KMS-11 (cell line): Measurements from ENCODE around the gene PASK.
"Not testable (repeated sequence)": the region's sequence is repeated elsewhere in the genome, so short reads cannot be mapped to it uniquely, and the experiment has no call there.

Experiments
- H2AFZ ChIP-seq: fragments of 200-600 bp; sonication (generic); 2 replicates; pipeline ENCODE4 v1.6.1; 2016; ENCODE audit warnings: antibody characterized with exemption, mixed run types, low read depth
- H3K27ac ChIP-seq: fragments of 200-600 bp; sonication (generic); 2 replicates; pipeline ENCODE4 v1.6.1; 2016; ENCODE audit warnings: mild to moderate bottlenecking, mixed run types
- H3K27me3 ChIP-seq: fragments of 200-600 bp; sonication (generic); 2 replicates; pipeline ENCODE4 v1.6.1; 2017; ENCODE audit warnings: mild to moderate bottlenecking, low read depth, mixed run types, moderate library complexity; ENCODE audit not compliant: insufficient read depth
- H3K36me3 ChIP-seq: fragments of 200-600 bp; sonication (generic); 2 replicates; pipeline ENCODE4 v1.6.1; 2017; ENCODE audit warnings: mild to moderate bottlenecking, mixed run types; ENCODE audit not compliant: insufficient read depth
- H3K4me1 ChIP-seq: fragments of 200-600 bp; sonication (generic); 2 replicates; pipeline ENCODE4 v1.6.1; 2016; ENCODE audit warnings: mild to moderate bottlenecking, low read depth, mixed run types; ENCODE audit not compliant: poor library complexity, severe bottlenecking
- H3K4me2 ChIP-seq: fragments of 200-600 bp; sonication (generic); 2 replicates; pipeline ENCODE4 v1.7.0; 2016; ENCODE audit warnings: mild to moderate bottlenecking, mixed run types
- H3K4me3 ChIP-seq: fragments of 200-600 bp; sonication (generic); IDR thresholded peaks from 2 replicates; pipeline ENCODE4 v1.6.1; 2017; ENCODE audit warnings: low read depth, low read length, mixed read lengths; ENCODE audit not compliant: insufficient read depth
- H3K79me2 ChIP-seq: fragments of 200-600 bp; sonication (generic); 2 replicates; pipeline ENCODE4 v1.6.1; 2016; ENCODE audit warnings: low read depth, mixed run types; ENCODE audit not compliant: insufficient read depth
- H3K9ac ChIP-seq: fragments of 200-600 bp; sonication (generic); 2 replicates; pipeline ENCODE4 v1.6.1; 2016; ENCODE audit warnings: mild to moderate bottlenecking, mixed run types
- H4K20me1 ChIP-seq: fragments of 200-600 bp; sonication (generic); 2 replicates; pipeline ENCODE4 v1.6.1; 2016; ENCODE audit warnings: mild to moderate bottlenecking, mixed run types; ENCODE audit not compliant: insufficient read depth
- CTCF ChIP-seq: fragments of 200-600 bp; sonication (generic); conservative IDR thresholded peaks from 2 replicates; pipeline ENCODE4 v1.6.1; 2017; ENCODE audit warnings: low read depth, mild to moderate bottlenecking, antibody characterized with exemption, low read length, moderate library complexity, mixed read lengths

The PASK gene

GRCh38 chr2:241095594-241096290 is 53.5 kb downstream of the PASK start:
- Histone ChIP-seq H3K79me2 (peaks cover 27% of the 10 kb centered on the region; the same call in 1 of the 2 replicates), H3K4me2 (no peak overlapping the region), H3K36me3 (peaks cover 4% of the 10 kb centered on the region; the same call in 1 of the 2 replicates), H4K20me1 (no peaks in the 10 kb centered on the region), H3K9ac (no peak overlapping the region), H3K4me1 (no peaks in the 10 kb centered on the region), H3K27ac (no peak overlapping the region), H3K4me3 (no peak overlapping the region), H2AFZ (no peak overlapping the region), H3K27me3 (no peaks in the 10 kb centered on the region)
- no peak for TF ChIP-seq CTCF

GRCh38 chr2:241094924-241095420 is 54.3 kb downstream of the PASK start:
- no peak for TF ChIP-seq CTCF
- no peak overlapping the region for H3K4me3 ChIP-seq
- no peak overlapping the region for H3K9ac ChIP-seq
- peaks cover 4% of the 10 kb centered on the region; the same call in 1 of the 2 replicates for H3K36me3 ChIP-seq
- H3K27ac ChIP-seq, result no peak overlapping the region
- H3K79me2 ChIP-seq, result peaks cover 20% of the 10 kb centered on the region; the same call in 1 of the 2 replicates
- H3K4me1 ChIP-seq, result no peaks in the 10 kb centered on the region
- no peaks in the 10 kb centered on the region for H4K20me1 ChIP-seq
- H3K27me3 ChIP-seq, result no peaks in the 10 kb centered on the region
- H2AFZ ChIP-seq, result no peak overlapping the region
- no peak overlapping the region for H3K4me2 ChIP-seq

GRCh38 chr2:241094172-241094571 is 55.1 kb downstream of the PASK start:
- Histone ChIP-seq H3K27me3 (no peaks in the 10 kb centered on the region), H3K27ac (no peak overlapping the region), H3K4me2 (no peak overlapping the region), H2AFZ (no peak overlapping the region), H3K9ac (no peak overlapping the region), H3K36me3 (peaks cover 4% of the 10 kb centered on the region; the same call in 1 of the 2 replicates), H3K79me2 (peaks cover 12% of the 10 kb centered on the region; the same call in 1 of the 2 replicates), H3K4me3 (no peak overlapping the region), H3K4me1 (no peaks in the 10 kb centered on the region), H4K20me1 (no peaks in the 10 kb centered on the region)
- TF ChIP-seq CTCF, result no peak

GRCh38 chr2:241093133-241093781 is 56.0 kb downstream of the PASK start:
- not testable (repeated sequence) for H4K20me1 ChIP-seq

GRCh38 chr2:241092677-241093076 is 56.6 kb downstream of the PASK start:
- Histone ChIP-seq H3K4me3 (no peak overlapping the region), H3K4me1 (no peaks in the 10 kb centered on the region), H3K9ac (no peak overlapping the region), H3K79me2 (0 out of 2 replicates have a peak, but pooled peaks cover under 1% of the 10 kb centered on the region), H2AFZ (no peak overlapping the region), H3K4me2 (no peak overlapping the region), H3K27ac (no peak overlapping the region), H4K20me1 (no peaks in the 10 kb centered on the region), H3K27me3 (no peaks in the 10 kb centered on the region), H3K36me3 (peaks cover 4% of the 10 kb centered on the region; the same call in 1 of the 2 replicates)
- no peak for TF ChIP-seq CTCF

More at GRCh38 chr2:241093133-241093781, 56.0 kb downstream of the PASK start:
- H3K27ac ChIP-seq, H3K4me1 ChIP-seq, H3K27me3 ChIP-seq, H3K9ac ChIP-seq, H3K36me3 ChIP-seq, H3K79me2 ChIP-seq, H2AFZ ChIP-seq, H3K4me3 ChIP-seq, H3K4me2 ChIP-seq: not testable (repeated sequence)
